Karpas-422 (cell line): ENCODE results near the gene PLA2G4B. TPM values are rescaled to one million over a fixed set of nuclear protein-coding genes. Genes with fewer than 3 reads are reported as not detected.
A peak's percentile ranks its signal among the peaks of the same experiment; 100 is the strongest.

Experiments used
- DNase-seq: peaks from one replicate; pipeline ENCODE4 v3.0.0-alpha.2; 2015
- H2AFZ ChIP-seq: fragments of 200-600 bp; sonication (generic); 2 replicates; pipeline ENCODE4 v1.6.1; 2014; ENCODE audit warnings: antibody characterized with exemption, low read length, mixed read lengths
- H3K27ac ChIP-seq: fragments of 200-600 bp; sonication (generic); 2 replicates; pipeline ENCODE4 v1.5.1; 2014; ENCODE audit warnings: mild to moderate bottlenecking, low read length, moderate library complexity
- H3K27me3 ChIP-seq: fragments of 200-600 bp; sonication (generic); 2 replicates; pipeline ENCODE4 v1.6.1; 2014; ENCODE audit warnings: low read length, mixed read lengths
- H3K36me3 ChIP-seq: fragments of 200-600 bp; sonication (generic); 2 replicates; pipeline ENCODE4 v1.6.1; 2014; ENCODE audit warnings: low read length, mixed read lengths; ENCODE audit not compliant: insufficient read depth
- H3K4me1 ChIP-seq: fragments of 200-600 bp; sonication (generic); 2 replicates; pipeline ENCODE4 v1.6.1; 2014; ENCODE audit warnings: mild to moderate bottlenecking, low read length, mixed read lengths
- H3K4me2 ChIP-seq: fragments of 200-600 bp; sonication (generic); 2 replicates; pipeline ENCODE4 v1.6.1; 2014; ENCODE audit warnings: low read length, low read depth, mild to moderate bottlenecking; ENCODE audit not compliant: poor library complexity, severe bottlenecking
- H3K4me3 ChIP-seq: fragments of 200-600 bp; sonication (generic); 2 replicates; pipeline ENCODE4 v1.5.1; 2014; ENCODE audit warnings: mild to moderate bottlenecking, antibody characterized with exemption, low read length, mixed read lengths
- H3K79me2 ChIP-seq: fragments of 200-600 bp; sonication (generic); 2 replicates; pipeline ENCODE4 v1.6.1; 2014; ENCODE audit warnings: mild to moderate bottlenecking, low read length, mixed read lengths
- H3K9ac ChIP-seq: fragments of 200-600 bp; sonication (generic); 2 replicates; pipeline ENCODE4 v1.6.0; 2014; ENCODE audit warnings: low read length
- H3K9me2 ChIP-seq: fragments of 200-600 bp; sonication (generic), shearing (Covaris generic); replicated peaks from 2 replicates; pipeline ENCODE4 v1.6.0; 2014; ENCODE audit warnings: mild to moderate bottlenecking, low read length, moderate library complexity; ENCODE audit not compliant: insufficient read depth
- H3K9me3 ChIP-seq: fragments of 300-700, 200-600 bp; sonication (generic); 2 replicates; pipeline ENCODE4 v1.6.1; 2014; ENCODE audit warnings: low read length, mixed read lengths
- H4K20me1 ChIP-seq: fragments of 200-600 bp; sonication (generic); 2 replicates; pipeline ENCODE4 v1.6.1; 2014; ENCODE audit warnings: mild to moderate bottlenecking, antibody characterized with exemption, low read length, low read depth; ENCODE audit not compliant: insufficient read depth
- total RNA-seq: library from RNA; depleted of rRNA; stranded (reverse); fragments of >200 nt; shearing (Covaris generic); gene quantifications from 2 replicates; pipeline ENCODE4 v1.2.3, GENCODE V29; 2014; ENCODE audit warnings: low replicate concordance

PLA2G4B gene
- total RNA-seq, 1 experiment from 2014 or later, result 2.2 TPM

- Histone ChIP-seq H3K36me3 (no peaks in the 10 kb centered on the region), H3K9me3 (no peaks in the 10 kb centered on the region), H3K4me3 (no peak overlapping the region), H3K9me2 (no peaks in the 10 kb centered on the region), H3K27me3 (no peaks in the 10 kb centered on the region), H3K9ac (no peak overlapping the region), H2AFZ (no peak overlapping the region), H3K4me1 (peaks cover 26% of the 10 kb centered on the region), H3K4me2 (no peak overlapping the region), H3K27ac (no peak overlapping the region), H3K79me2 (no peaks in the 10 kb centered on the region; the same call in 1 of the 2 replicates), H4K20me1 (no peaks in the 10 kb centered on the region)
- peak; percentile 90 for DNase-seq
Observed at GRCh38 chr15:41811432-41812195, 27.0 kb upstream of the PLA2G4B start.

- no peak overlapping the region for H3K4me2 ChIP-seq
- no peaks in the 10 kb centered on the region for H3K9me2 ChIP-seq
- no peaks in the 10 kb centered on the region for H3K36me3 ChIP-seq
- H3K79me2 ChIP-seq, result no peaks in the 10 kb centered on the region; the same call in 1 of the 2 replicates
- no peaks in the 10 kb centered on the region for H4K20me1 ChIP-seq
- H3K27me3 ChIP-seq, result no peaks in the 10 kb centered on the region
- H3K27ac ChIP-seq, result no peak overlapping the region
- no peaks in the 10 kb centered on the region for H3K9me3 ChIP-seq
- H2AFZ ChIP-seq, result no peak overlapping the region
- no peak for DNase-seq
- peaks cover 26% of the 10 kb centered on the region for H3K4me1 ChIP-seq
- H3K9ac ChIP-seq, result no peak overlapping the region
- H3K4me3 ChIP-seq, result no peak overlapping the region
Observed at GRCh38 chr15:41812820-41813375, 25.7 kb upstream of the PLA2G4B start.

- no peaks in the 10 kb centered on the region for H3K9me2 ChIP-seq
- no peak overlapping the region for H2AFZ ChIP-seq
- H3K9me3 ChIP-seq, result no peaks in the 10 kb centered on the region
- no peaks in the 10 kb centered on the region for H3K27me3 ChIP-seq
- no peaks in the 10 kb centered on the region for H3K36me3 ChIP-seq
- no peak overlapping the region for H3K4me2 ChIP-seq
- no peak overlapping the region for H3K4me3 ChIP-seq
- peaks cover 26% of the 10 kb centered on the region for H3K4me1 ChIP-seq
- no peaks in the 10 kb centered on the region for H4K20me1 ChIP-seq
- no peaks in the 10 kb centered on the region; the same call in 1 of the 2 replicates for H3K79me2 ChIP-seq
- H3K9ac ChIP-seq, result no peak overlapping the region
- DNase-seq, result no peak
- no peak overlapping the region for H3K27ac ChIP-seq
Observed at GRCh38 chr15:41813426-41813825, 25.2 kb upstream of the PLA2G4B start.

GRCh38 chr15:41814534-41814933 is 24.1 kb upstream of the PLA2G4B start:
- no peak overlapping the region for H2AFZ ChIP-seq
- H3K9ac ChIP-seq, result no peak overlapping the region
- no peaks in the 10 kb centered on the region for H4K20me1 ChIP-seq
- no peak overlapping the region for H3K4me2 ChIP-seq
- H3K4me3 ChIP-seq, result no peak overlapping the region
- no peaks in the 10 kb centered on the region; the same call in 1 of the 2 replicates for H3K79me2 ChIP-seq
- H3K4me1 ChIP-seq, result peaks cover 16% of the 10 kb centered on the region
- no peak overlapping the region for H3K27ac ChIP-seq
- H3K9me3 ChIP-seq, result no peaks in the 10 kb centered on the region
- H3K27me3 ChIP-seq, result no peaks in the 10 kb centered on the region
- H3K9me2 ChIP-seq, result no peaks in the 10 kb centered on the region
- no peaks in the 10 kb centered on the region for H3K36me3 ChIP-seq
- DNase-seq, result no peak

- Histone ChIP-seq H3K4me1 (no peaks in the 10 kb centered on the region), H3K27ac (no peak overlapping the region), H3K36me3 (no peaks in the 10 kb centered on the region), H3K4me3 (no peak overlapping the region), H3K9me2 (no peaks in the 10 kb centered on the region), H4K20me1 (no peaks in the 10 kb centered on the region), H3K4me2 (no peak overlapping the region), H2AFZ (no peak overlapping the region), H3K79me2 (no peaks in the 10 kb centered on the region), H3K27me3 (no peaks in the 10 kb centered on the region), H3K9me3 (no peaks in the 10 kb centered on the region), H3K9ac (no peak overlapping the region)
- DNase-seq, result no peak
Observed at GRCh38 chr15:41816788-41817187, 21.9 kb upstream of the PLA2G4B start.

GRCh38 chr15:41817327-41817726 is 21.3 kb upstream of the PLA2G4B start:
- H3K9ac ChIP-seq, result no peak overlapping the region
- H3K36me3 ChIP-seq, result no peaks in the 10 kb centered on the region
- no peaks in the 10 kb centered on the region for H3K9me3 ChIP-seq
- H4K20me1 ChIP-seq, result no peaks in the 10 kb centered on the region
- H3K79me2 ChIP-seq, result no peaks in the 10 kb centered on the region
- no peaks in the 10 kb centered on the region for H3K27me3 ChIP-seq
- no peak overlapping the region for H3K4me3 ChIP-seq
- no peak for DNase-seq
- no peak overlapping the region for H3K27ac ChIP-seq
- no peaks in the 10 kb centered on the region for H3K4me1 ChIP-seq
- H2AFZ ChIP-seq, result no peak overlapping the region
- H3K4me2 ChIP-seq, result no peak overlapping the region
- no peaks in the 10 kb centered on the region for H3K9me2 ChIP-seq

- H3K36me3 ChIP-seq, result no peaks in the 10 kb centered on the region
- H3K9me2 ChIP-seq, result no peaks in the 10 kb centered on the region
- H3K27me3 ChIP-seq, result no peaks in the 10 kb centered on the region
- H3K9ac ChIP-seq, result no peak overlapping the region
- H4K20me1 ChIP-seq, result no peaks in the 10 kb centered on the region
- H2AFZ ChIP-seq, result no peak overlapping the region
- H3K4me3 ChIP-seq, result no peak overlapping the region
- DNase-seq, result no peak
- H3K4me1 ChIP-seq, result no peaks in the 10 kb centered on the region
- no peaks in the 10 kb centered on the region for H3K9me3 ChIP-seq
- H3K27ac ChIP-seq, result no peak overlapping the region
- H3K4me2 ChIP-seq, result no peak overlapping the region
- no peaks in the 10 kb centered on the region for H3K79me2 ChIP-seq
Observed at GRCh38 chr15:41817781-41818180, 20.9 kb upstream of the PLA2G4B start.

- Histone ChIP-seq H3K27ac (no peak overlapping the region), H2AFZ (no peak overlapping the region), H3K79me2 (no peaks in the 10 kb centered on the region), H3K9ac (no peak overlapping the region), H3K9me2 (no peaks in the 10 kb centered on the region), H4K20me1 (no peaks in the 10 kb centered on the region), H3K9me3 (no peaks in the 10 kb centered on the region), H3K4me2 (no peak overlapping the region), H3K27me3 (no peaks in the 10 kb centered on the region), H3K36me3 (no peaks in the 10 kb centered on the region), H3K4me3 (no peak overlapping the region), H3K4me1 (no peaks in the 10 kb centered on the region)
- no peak for DNase-seq
Observed at GRCh38 chr15:41819455-41820050, 19.1 kb upstream of the PLA2G4B start.
